Medulla oblongata (tissue), 1 donor: ENCODE measurements around the gene CLDN4.

Source experiments
- DNase-seq: peaks from one replicate; pipeline ENCODE4 v3.0.0-alpha.2; 2015; ENCODE audit errors: extremely low spot score

The CLDN4 gene

DNA sequence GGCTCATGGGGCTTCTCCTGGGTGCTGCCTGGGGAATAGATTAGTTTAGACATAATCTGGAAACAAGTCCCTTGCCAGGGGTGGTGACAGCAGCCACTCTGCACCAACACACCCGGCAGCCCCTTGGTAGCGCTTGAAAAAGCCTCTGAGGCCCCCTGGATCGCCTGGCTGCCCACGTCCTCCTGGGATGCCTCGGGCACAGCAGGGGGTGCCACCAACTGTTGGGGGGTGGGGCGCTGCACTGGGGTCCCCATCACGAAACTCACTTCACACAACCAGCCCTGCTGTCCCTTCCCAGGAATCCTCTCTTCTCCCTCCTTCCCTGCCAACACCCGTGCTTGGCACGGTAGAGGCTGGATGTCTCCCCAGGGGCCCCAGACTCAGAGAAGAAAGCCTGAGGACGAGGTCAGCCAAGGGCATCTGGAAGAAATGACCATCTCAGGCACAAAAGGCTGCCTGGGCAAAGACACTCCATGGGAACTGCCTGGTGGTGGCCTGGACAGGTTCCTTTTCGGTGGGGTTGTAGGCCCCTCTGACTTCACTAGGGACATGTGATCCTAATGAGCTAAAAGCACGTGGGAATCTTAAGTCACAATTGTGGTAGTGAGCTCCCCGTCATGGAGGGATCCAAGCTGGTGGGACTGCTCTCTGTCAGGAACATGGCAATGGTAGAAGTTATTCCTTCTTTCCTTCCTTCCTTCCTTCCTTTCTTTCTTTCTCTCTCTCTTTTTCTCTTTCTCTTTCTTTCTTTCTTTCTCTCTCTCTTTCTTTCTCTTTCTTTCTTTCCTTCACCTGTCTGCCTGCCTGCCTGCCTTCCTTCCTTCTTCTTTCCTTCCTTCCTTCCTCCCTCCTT, 41.5 kb downstream of the CLDN4 start:
- no peak for DNase-seq

GRCh38 chr7:73876361-73876760, 45.6 kb downstream of the CLDN4 start:
- DNase-seq: no peak

DNA sequence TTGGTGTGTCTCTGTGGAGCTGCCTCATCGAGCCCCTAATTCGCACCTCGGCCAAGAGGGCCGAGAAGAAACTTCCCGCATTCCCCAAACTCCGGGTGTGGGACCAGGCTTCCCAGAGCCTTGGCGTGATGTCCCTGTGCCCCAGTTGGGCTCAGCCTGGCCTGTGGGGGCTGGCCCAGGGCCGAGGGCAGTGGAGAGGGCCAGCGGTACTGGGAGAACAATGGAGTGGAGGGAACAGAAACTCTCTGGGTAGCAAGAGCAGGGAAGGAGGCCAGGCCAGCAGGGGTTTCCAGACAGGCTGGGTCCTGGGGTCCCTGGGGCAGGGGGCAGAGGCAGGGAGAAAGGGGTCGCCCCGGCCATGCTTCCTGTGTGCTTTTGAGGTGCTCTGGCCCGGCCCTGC, 46.2 kb downstream of the CLDN4 start:
- no peak for DNase-seq

DNA sequence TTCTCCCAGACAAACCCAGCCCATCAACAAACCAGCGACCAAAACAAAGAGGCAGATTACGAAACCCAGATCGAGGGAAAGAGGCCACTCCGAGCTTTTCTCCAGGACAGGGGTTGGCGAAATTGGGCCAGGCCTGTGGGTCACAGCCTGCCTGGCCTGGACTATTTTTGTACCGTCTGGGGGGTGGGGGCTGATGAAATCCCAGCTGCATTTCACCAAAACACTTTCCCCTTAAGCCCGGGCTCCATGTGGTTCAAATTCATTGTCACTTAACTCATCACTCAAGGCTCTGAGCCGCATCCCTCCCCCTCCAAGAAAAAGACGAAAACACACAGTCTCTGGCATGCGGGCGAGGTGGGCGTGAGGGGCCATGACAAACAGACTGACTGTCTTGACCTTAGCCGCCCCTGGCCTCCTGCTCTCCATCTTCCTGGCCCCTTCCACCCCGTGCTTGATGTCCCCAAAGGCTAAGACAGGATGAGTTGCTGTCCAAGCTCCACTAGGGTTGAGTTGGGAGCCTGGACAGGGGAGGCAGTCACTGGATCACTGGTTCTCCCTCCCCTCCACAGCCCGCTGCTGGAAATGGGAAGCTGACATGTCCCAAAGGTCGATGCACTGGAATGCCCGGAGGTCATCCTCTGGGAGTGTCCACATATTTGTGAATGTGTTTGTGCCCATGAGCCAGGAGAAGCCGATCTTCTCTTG, 49.3 kb downstream of the CLDN4 start:
- no peak for DNase-seq

GRCh38 chr7:73880755-73881328, 50.0 kb downstream of the CLDN4 start:
- DNase-seq: no peak

DNA sequence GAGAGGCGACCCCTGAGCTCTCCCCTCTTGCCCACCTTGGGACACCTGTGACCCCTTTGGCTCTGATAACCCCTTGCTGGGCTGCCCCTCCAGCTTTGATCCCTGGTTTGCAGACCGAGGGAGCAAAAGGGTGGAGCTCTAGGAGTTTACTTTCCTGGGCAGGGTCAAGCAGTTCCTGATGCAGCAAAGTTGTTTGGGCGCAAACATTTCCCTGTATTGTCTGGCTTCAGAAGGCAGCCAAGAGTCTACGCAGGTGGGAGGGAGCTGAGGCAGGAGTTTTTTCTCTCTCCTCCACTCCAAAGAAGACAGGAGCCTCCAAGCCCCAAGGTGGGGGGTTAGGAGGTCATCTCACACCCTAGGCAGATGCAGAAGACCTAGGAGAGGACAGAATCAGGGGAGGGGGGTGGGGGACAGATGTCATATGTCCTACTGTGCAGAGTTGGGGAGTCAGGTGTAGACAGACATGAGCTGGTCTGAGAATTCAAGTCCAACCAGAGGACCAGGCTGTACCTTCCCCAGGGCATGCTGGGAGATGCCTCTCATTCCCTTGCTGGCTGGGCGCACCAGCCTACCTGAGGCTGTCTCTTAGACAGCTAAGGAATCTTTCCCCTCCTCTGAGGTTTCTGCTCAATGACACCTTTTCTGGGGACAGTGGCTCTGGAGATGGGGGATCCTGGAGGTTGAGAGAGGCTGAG, 50.7 kb downstream of the CLDN4 start:
- DNase-seq: no peak

DNA sequence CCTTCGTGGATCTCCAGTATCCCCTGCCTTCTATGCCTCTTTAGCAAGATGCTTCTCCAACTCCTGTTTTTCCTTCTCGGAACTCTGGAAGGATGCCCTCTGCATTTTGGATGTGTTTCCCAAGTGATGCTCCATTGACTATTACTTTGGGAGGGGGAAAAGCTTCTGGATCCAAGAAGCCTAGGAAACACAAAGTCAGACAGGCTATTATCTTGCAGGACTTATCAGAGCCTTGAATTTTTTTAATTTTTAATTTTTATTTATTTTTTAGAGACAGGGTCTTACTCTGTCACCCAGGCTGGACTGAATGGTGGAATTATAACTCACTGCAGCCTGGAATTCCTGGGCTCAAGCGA, 51.2 kb downstream of the CLDN4 start:
- no peak for DNase-seq
